Endodermal cell (in vitro differentiated cells): ENCODE measurements around the gene XPO6. TPM values are rescaled to one million over a fixed set of nuclear protein-coding genes. Genes with fewer than 3 reads are reported as not detected.

Experiments
- DNase-seq: peaks from one replicate; pipeline ENCODE4 v3.0.0-alpha.2; 2017
- H3K27ac ChIP-seq: 2 replicates; pipeline ENCODE4 v1.5.1; 2013; ENCODE audit warnings: mild to moderate bottlenecking, low read depth, low read length, moderate library complexity
- H3K27me3 ChIP-seq: 2 replicates; pipeline ENCODE4 v1.6.1; 2013; ENCODE audit warnings: mild to moderate bottlenecking, low read length, moderate library complexity; ENCODE audit not compliant: insufficient read depth, control insufficient read depth, poor library complexity, severe bottlenecking
- H3K36me3 ChIP-seq: 2 replicates; pipeline ENCODE4 v1.7.0; 2013; ENCODE audit warnings: mild to moderate bottlenecking, low read length, moderate library complexity; ENCODE audit not compliant: control insufficient read depth, insufficient read depth
- H3K4me1 ChIP-seq: one replicate; pipeline ENCODE4 v1.7.0; 2013; ENCODE audit warnings: low read length; ENCODE audit not compliant: control insufficient read depth, insufficient read depth
- H3K4me3 ChIP-seq: 2 replicates; pipeline ENCODE4 v1.5.1; 2013; ENCODE audit warnings: mild to moderate bottlenecking, low read length, moderate library complexity
- H3K9ac ChIP-seq: 2 replicates; pipeline ENCODE4 v1.6.1; 2013; ENCODE audit warnings: mild to moderate bottlenecking, low read length, moderate library complexity; ENCODE audit not compliant: poor library complexity, severe bottlenecking; ENCODE audit errors: extremely low read depth
- H3K9me3 ChIP-seq: 2 replicates; pipeline ENCODE4 v1.6.1; 2013; ENCODE audit warnings: mild to moderate bottlenecking, low read length, moderate library complexity; ENCODE audit not compliant: control insufficient read depth
- H3K27ac Mint-ChIP-seq: 2 replicates; pipeline ENCODE4 v1.8.0; 2020; ENCODE audit warnings: mixed read lengths
- H3K27me3 Mint-ChIP-seq: 2 replicates; pipeline ENCODE4 v1.8.0; 2021; ENCODE audit warnings: mild to moderate bottlenecking, mixed read lengths; ENCODE audit not compliant: insufficient read depth
- H3K36me3 Mint-ChIP-seq: 2 replicates; pipeline ENCODE4 v1.8.0; 2020; ENCODE audit warnings: low read depth, mixed read lengths
- H3K4me1 Mint-ChIP-seq: 2 replicates; pipeline ENCODE4 v1.8.0; 2020; ENCODE audit warnings: mixed read lengths
- H3K4me3 Mint-ChIP-seq: 2 replicates; pipeline ENCODE4 v1.8.0; 2020; ENCODE audit warnings: mild to moderate bottlenecking, moderate library complexity, mixed read lengths
- H3K9me3 Mint-ChIP-seq: 2 replicates; pipeline ENCODE4 v1.8.0; 2020; ENCODE audit warnings: mild to moderate bottlenecking, mixed read lengths
- WGBS, 2 experiments: methylation state at CpG; one replicate each; pipeline versions ENCODE4 v1.1.5 to v1.1.7; 2013; ENCODE audit warnings: missing lambda C conversion rate in 2 of 2, mixed read lengths in 1 of 2; ENCODE audit not compliant: insufficient coverage in 1 of 2, insufficient read length in 1 of 2; 5-methylcytosine and 5-hydroxymethylcytosine counted together
- total RNA-seq, 2 donors: library from RNA; stranded (reverse); fragmentation: NEBNext Ultra II Directional in 1 of 2; extraction: Animal tissue kit (Norgen Biotek cat#: 25700) in 1 of 2; gene quantifications; 2 replicates in 1 of 2; 3 replicates in 1 of 2; pipeline ENCODE4 v1.2.1, GENCODE V29; 2021
- TF ChIP-seq, protein P1 (sequence below): fragments of 200-600 bp; sonication (generic); conservative IDR thresholded peaks from 2 replicates; pipeline ENCODE4 v1.5.0; 2021; ENCODE audit warnings: antibody characterized with exemption, mild to moderate bottlenecking

The XPO6 gene
- total RNA-seq, 2 donors from 2014 or later = 84.7 to 92.4 TPM

DNA sequence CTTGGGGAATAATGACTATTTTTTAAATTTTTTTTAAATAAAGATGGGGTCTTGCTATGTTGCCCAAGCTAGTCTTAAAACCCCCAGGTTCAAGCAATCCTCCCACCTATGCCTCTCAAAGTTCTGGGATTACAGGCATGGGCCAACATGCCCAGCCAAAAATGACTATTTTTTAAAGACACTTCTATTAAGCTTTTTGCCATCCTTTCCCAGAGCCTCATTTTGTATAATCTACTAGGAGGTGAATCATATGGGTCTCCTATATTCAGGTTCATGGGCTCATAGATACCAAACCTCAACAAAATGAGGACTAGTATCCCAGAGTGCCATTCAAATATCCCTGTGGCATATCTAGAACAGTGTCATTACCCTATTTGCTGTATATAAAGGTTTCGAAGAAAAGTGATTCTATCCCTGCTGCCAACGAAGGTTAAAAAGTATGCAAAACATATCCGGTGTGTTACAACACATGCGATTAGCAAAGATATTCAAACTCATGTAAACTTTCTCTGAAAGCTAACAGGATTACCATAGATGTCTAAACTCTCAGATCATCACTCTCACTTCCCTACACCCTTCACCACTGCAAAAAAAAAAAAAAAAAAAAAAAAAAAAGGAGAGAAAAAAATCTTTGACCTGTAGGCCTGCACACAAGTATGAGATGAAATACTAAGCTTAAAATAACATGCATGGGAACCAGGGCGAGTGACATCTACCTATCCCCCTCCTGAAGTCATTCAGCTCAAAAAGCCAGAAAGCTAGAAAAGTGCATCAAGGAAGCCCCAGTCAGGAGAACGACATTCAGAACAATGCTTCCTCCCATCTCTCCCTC lies 23.5 kb downstream of the XPO6 start:
- Histone ChIP-seq H3K36me3 (no peaks in the 10 kb centered on the region), H3K4me1 (no peaks in the 10 kb centered on the region), H3K9me3 (peaks cover 11% of the 10 kb centered on the region), H3K27me3 (no peaks in the 10 kb centered on the region), H3K4me3 (no peak overlapping the region), H3K9ac (no peak overlapping the region), H3K27ac (no peak overlapping the region)
- Mint-ChIP-seq H3K9me3 (peaks cover 5% of the 10 kb centered on the region), H3K27me3 (no peaks in the 10 kb centered on the region), H3K36me3 (peaks cover 6% of the 10 kb centered on the region), H3K4me1 (peaks cover 15% of the 10 kb centered on the region), H3K27ac (peak overlapping the region; percentile 30), H3K4me3 (no peak overlapping the region)
- no peak for DNase-seq
- TF ChIP-seq, protein P1, sequence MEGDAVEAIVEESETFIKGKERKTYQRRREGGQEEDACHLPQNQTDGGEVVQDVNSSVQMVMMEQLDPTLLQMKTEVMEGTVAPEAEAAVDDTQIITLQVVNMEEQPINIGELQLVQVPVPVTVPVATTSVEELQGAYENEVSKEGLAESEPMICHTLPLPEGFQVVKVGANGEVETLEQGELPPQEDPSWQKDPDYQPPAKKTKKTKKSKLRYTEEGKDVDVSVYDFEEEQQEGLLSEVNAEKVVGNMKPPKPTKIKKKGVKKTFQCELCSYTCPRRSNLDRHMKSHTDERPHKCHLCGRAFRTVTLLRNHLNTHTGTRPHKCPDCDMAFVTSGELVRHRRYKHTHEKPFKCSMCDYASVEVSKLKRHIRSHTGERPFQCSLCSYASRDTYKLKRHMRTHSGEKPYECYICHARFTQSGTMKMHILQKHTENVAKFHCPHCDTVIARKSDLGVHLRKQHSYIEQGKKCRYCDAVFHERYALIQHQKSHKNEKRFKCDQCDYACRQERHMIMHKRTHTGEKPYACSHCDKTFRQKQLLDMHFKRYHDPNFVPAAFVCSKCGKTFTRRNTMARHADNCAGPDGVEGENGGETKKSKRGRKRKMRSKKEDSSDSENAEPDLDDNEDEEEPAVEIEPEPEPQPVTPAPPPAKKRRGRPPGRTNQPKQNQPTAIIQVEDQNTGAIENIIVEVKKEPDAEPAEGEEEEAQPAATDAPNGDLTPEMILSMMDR = no peak
- 95 to 96% methylated on average over 4 to 6 of the region's 6 CpGs for WGBS, 2 experiments

DNA sequence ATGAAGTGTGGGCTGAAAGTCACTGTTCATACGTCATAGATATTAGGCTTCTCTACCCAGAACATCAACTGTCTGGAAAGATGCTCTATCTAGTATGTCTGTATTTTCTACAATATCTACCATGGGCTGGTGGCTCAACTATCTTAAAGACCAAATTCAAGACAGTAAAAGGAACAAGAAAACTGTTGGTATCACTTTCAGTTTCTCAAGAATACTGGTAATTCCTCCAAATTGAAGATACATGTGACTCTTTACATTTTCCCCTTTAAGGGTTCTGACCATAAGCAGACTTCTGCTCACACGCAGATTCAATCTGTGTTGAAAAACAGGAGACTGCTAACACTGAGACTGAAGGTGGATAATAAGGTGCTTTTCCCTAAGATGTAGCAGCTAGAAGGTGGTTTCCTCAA lies 24.2 kb downstream of the XPO6 start:
- H3K4me3 ChIP-seq = no peak overlapping the region
- H3K27me3 ChIP-seq = no peaks in the 10 kb centered on the region
- TF ChIP-seq, protein P1 = no peak
- no peaks in the 10 kb centered on the region for H3K36me3 ChIP-seq
- H3K27ac Mint-ChIP-seq = no peak overlapping the region
- H3K9me3 Mint-ChIP-seq = peaks cover 5% of the 10 kb centered on the region
- H3K36me3 Mint-ChIP-seq = peaks cover 6% of the 10 kb centered on the region
- H3K9me3 ChIP-seq = peaks cover 11% of the 10 kb centered on the region
- no peaks in the 10 kb centered on the region for H3K4me1 ChIP-seq
- DNase-seq = no peak
- WGBS, 2 experiments = 89 to 100% methylated on average over 1 to 2 of the region's 2 CpGs
- no peak overlapping the region for H3K27ac ChIP-seq
- H3K27me3 Mint-ChIP-seq = no peaks in the 10 kb centered on the region
- H3K4me3 Mint-ChIP-seq = no peak overlapping the region
- no peak overlapping the region for H3K9ac ChIP-seq
- peaks cover 21% of the 10 kb centered on the region for H3K4me1 Mint-ChIP-seq

GRCh38 chr16:28186752-28187151 lies 25.0 kb downstream of the XPO6 start:
- Histone ChIP-seq H3K27me3 (no peaks in the 10 kb centered on the region), H3K4me1 (no peaks in the 10 kb centered on the region), H3K4me3 (no peak overlapping the region), H3K27ac (no peak overlapping the region), H3K9ac (no peak overlapping the region), H3K36me3 (no peaks in the 10 kb centered on the region), H3K9me3 (peaks cover 11% of the 10 kb centered on the region)
- Mint-ChIP-seq H3K9me3 (peaks cover 5% of the 10 kb centered on the region), H3K4me3 (no peak overlapping the region), H3K4me1 (peaks cover 27% of the 10 kb centered on the region), H3K36me3 (peaks cover 6% of the 10 kb centered on the region), H3K27me3 (no peaks in the 10 kb centered on the region), H3K27ac (no peak overlapping the region)
- 89 to 95% methylated on average over 3 to 4 of the region's 4 CpGs for WGBS, 2 experiments
- TF ChIP-seq, protein P1 = no peak
- DNase-seq = no peak
